GM19043 (cell line): Measurements from ENCODE around the gene ACOD1.

Experiments
- ATAC-seq: cut with Tn5 transposase; IDR thresholded peaks from one replicate; pipeline ENCODE4 v1.9.1; 2021; ENCODE audit warnings: low read depth; ENCODE audit not compliant: unreplicated experiment

Gene ACOD1

GRCh38 chr13:76982061-76982460 is 33.8 kb downstream of the ACOD1 start:
- no peak for ATAC-seq

- ATAC-seq = no peak
Measured at GRCh38 chr13:76983676-76984075, 35.4 kb downstream of the ACOD1 start.

- peak; percentile 54 for ATAC-seq
Measured at GRCh38 chr13:76991432-76991795, 43.1 kb downstream of the ACOD1 start.

DNA sequence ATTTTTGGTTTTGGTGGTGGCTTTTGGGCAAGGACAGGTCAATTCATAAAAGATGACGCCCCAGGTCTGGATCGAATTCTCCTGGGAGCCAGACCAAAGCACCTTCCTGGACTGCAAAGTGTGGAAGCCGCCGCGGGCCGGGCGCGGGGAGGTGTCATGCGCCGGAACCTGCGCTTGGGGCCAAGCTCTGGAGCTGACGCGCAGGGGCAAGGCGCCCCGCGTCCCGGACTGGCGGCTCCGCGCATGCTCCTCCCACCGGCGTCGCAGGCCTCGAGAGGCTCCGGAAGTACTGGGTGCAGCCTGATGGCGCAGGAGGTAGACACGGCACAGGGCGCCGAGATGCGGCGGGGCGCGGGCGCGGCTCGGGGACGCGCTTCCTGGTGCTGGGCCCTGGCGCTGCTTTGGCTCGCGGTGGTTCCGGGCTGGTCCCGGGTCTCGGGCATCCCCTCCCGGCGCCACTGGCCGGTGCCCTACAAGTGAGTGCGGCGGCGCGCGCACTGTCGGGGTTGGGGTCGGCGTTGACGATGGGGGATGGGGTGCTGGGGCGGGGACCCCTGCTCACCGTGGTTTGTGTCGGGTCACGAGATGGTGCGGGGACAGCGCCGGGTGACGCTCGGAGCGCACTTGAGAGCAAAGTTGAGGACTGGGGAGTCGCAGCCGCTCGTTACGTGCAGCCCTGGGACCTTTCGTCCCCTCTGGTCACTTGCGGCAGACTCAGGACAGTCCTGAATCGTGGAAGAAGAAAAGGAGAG is 43.7 kb downstream of the ACOD1 start, which contains the start of gene CLN5:
CLN5 (plus strand) TSS at position 286 of the 752 bp plus-strand sequence; CDS start at position 304, 18 bp downstream.
- peak; percentile 94 for ATAC-seq

GRCh38 chr13:76992548-76993001 is 44.3 kb downstream of the ACOD1 start:
- ATAC-seq = no peak

GRCh38 chr13:76993021-76993420 is 44.7 kb downstream of the ACOD1 start:
- ATAC-seq = no peak

GRCh38 chr13:76993473-76993872 is 45.2 kb downstream of the ACOD1 start:
- ATAC-seq = no peak

GRCh38 chr13:76994281-76994680 is 46.0 kb downstream of the ACOD1 start:
- ATAC-seq = no peak

- no peak for ATAC-seq
Measured at GRCh38 chr13:77000475-77000874, 52.2 kb downstream of the ACOD1 start.

GRCh38 chr13:77001540-77001939 is 53.2 kb downstream of the ACOD1 start:
- no peak for ATAC-seq

GRCh38 chr13:77001963-77002587 is 53.8 kb downstream of the ACOD1 start:
- no peak for ATAC-seq

GRCh38 chr13:77002590-77003190 is 54.4 kb downstream of the ACOD1 start:
- ATAC-seq = no peak
